GM19238 (cell line): ENCODE results near the gene PDLIM5.
"Not testable (repeated sequence)": the region's sequence is repeated elsewhere in the genome, so short reads cannot be mapped to it uniquely, and the experiment has no call there.

Experiments used
- DNase-seq: peaks from one replicate; pipeline ENCODE4 v3.0.0; 2011; ENCODE audit warnings: low spot score; ENCODE audit not compliant: insufficient read length

The PDLIM5 gene

DNA sequence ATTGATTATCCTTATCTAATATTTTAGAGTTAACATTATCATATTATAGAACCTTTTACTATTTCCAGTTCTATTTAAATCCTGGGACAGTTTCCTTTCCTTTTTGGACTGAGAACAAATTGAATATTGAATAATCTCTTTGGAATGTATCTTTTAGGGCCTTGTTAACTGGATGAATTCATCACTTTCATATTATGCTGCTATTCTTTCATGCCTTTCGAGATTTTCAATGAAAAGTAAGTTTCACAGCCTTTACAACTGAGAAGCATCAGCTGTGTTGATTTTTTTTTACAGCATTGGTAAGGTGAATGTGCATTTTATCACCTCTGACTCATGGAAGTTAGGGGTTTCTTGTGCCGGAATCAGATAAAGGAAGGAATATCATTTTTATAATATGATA lies 39.6 kb downstream of the PDLIM5 start:
- DNase-seq = no peak

DNA sequence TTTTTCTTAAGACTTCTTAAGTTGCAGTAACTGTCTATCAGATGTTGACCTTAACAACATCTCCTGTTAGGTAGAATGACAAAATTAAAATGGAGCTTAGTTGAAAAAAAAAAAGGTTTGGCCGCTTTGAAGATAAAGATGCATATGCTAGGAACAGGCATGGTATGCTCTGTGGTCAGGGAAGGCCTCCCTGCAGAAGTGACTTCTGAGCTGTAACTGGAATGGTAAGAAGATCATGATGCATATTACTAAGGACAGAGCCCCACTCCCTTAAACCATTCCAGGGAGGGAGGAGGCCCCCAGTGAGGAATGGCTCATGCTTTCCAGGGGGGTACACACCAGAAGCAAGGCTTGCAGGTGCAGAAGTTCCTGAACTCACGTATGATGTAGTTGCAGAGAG lies 43.7 kb downstream of the PDLIM5 start:
- DNase-seq = no peak

DNA sequence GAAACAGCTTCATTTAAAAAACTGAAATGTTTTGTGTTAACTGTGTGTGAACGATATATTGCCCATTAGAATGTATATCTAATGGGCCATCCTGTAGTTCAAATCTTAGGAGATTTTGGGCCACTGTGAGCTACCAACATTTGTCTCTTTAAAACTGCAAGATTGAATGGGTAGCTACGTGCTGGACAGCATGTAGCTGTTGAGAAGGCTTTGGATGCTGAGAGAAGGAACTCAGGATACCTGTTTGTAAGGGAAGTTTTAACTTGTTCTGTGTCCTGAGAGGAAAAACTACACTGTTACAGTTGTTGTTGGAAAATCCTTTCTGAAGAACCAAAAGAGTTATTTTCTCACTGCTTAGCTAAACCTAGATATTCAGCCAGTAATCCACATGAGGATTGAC lies 45.9 kb downstream of the PDLIM5 start:
- DNase-seq = no peak

DNA sequence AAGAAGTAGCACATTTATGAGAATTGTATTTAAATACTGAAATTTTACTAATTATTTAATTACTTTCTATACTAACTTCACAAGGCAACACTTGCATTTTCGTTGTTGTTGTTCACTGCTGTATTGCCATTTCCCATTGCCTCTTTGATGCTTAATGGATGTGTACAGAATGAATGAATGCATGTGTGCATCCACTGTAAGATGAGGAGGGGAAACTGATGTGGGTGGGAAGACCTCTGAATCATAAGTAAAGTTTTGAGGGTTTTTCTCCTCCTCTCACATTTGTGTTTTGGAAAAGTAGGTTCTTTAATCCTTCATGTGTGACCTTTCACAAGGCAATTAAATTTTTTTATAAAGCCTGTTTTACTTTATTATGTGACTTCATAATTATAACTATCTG lies 46.8 kb downstream of the PDLIM5 start:
- DNase-seq = no peak

DNA sequence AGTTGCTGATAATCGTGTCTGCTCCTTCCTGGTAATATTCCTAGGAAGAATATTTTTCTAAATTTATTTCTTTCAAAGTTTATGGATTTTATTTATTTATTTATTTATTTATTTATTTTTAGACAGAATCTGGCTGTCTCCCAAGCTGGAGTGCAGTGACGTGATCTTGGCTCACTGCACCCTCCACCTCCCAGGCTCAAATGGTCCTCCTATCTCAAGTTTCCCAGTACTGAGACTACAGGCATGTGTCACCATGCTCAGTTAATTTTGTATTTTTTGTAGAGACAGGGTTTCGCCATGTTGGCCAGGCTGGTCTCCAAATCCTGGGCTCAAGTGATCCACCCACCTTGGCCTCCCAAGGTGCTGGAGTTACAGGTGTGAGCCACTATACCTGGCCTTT lies 48.9 kb downstream of the PDLIM5 start:
- no peak for DNase-seq

DNA sequence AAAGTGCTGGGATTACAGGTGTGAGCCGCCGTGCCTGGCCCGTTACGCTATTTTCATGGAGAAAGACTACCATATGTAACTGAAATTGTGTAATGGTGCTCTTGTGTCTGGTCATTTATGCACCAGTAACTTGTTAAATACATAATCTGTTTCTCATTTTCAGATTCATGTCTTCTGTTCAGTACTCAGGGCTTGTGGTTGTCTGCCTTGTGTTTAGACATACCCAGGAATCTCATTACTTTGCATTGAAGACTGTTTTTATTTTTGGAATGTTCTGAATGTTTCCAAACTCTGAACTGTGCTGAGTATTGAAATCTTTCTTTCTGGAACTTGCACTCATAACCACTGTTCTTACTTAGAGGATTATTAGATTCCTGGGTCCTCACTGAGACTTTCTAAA lies 52.8 kb downstream of the PDLIM5 start:
- DNase-seq = no peak

DNA sequence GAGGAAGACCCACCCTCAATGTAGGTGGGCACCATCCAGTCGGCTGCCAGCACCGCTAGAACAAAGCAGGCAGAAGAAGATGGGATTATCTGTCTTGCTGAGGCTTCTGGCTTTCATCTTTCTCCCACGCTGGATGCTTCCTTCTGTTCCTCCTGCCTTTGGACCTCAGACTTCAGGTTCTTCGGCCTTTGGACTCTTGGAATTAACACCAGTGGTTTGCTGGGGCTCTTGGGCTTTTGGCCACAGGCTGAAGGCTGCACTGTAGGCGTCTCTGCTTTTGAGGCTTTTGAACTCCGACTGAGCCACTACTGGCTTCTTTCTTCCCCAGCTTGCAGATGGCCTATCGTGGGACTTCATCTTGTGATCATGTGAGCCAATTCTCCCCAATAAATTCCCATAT lies 55.1 kb downstream of the PDLIM5 start:
- DNase-seq = no peak

DNA sequence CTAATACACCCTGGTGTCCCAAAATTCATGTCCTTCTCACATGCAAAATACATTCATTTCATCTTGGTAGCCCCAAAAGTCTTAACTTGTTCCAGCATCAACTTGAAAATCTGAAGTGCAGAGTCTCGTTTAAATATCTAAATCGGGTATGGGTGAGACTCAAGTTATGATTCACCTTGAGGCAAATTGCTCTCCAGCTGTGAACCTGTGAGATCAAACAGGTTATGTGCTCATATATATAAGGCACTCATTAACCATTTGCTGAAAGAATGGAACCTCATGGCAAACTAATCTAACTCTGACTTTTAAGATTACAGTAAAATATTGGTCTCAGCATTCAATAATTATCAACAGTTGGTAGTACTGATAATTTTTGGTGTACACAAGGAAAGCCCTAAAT lies 55.5 kb downstream of the PDLIM5 start:
- DNase-seq = no peak

DNA sequence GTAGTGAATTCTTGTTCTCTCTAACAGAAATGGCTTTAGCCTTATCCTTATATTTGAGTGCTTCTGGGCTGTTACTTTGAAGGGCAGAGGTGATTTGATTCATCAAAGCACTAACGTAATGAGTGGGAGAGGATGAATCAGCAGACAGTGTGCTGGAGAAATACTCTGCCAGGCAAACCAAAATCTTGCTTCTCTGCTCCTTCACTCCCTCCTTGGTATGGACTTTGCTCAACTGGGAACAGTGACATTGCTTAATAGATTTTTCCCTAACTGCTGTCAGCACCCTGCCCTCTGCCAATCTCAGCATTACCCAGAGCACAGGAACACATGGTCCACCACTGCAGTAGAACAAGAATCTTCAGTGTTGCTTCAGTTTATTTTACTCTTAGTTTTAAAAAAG lies 56.0 kb downstream of the PDLIM5 start:
- no peak for DNase-seq

DNA sequence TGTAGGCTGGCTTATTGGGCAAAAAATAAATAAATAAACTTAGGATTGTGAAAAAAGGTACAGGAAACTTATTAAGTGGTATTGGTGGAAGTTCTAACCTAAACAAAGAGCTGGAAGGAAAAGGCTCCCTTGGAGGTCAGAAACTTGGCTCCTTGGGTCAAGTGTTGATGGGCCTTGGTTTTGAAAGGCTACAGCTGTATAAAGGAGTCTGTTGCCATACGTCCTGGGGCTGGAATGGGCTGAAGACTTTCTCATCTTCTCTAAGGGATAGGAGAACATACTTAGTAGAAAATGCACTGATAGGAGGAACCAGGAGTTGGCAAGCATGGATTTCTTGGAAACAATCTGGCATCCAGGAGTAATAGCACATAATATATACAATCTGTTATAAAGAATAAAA lies 56.6 kb downstream of the PDLIM5 start:
- DNase-seq = no peak

DNA sequence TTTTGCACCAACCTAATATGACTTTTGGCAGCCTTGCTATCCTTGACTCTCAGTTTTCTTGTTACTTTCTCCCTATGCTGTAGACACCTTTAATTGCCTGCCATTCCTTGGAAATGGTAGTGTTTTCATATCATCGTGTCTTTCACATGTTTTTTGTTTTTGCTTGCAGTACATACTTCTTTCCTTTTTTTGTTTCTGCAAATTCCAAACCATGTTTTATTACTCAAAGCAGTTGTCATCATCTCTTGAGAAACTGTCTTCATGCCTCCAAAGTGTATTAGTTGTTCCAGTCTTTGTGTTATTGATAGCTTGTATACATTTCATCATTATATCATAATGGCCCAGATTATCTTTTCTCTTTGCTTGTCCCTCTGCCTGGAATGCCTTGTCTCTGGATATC lies 57.1 kb downstream of the PDLIM5 start:
- DNase-seq = no peak

DNA sequence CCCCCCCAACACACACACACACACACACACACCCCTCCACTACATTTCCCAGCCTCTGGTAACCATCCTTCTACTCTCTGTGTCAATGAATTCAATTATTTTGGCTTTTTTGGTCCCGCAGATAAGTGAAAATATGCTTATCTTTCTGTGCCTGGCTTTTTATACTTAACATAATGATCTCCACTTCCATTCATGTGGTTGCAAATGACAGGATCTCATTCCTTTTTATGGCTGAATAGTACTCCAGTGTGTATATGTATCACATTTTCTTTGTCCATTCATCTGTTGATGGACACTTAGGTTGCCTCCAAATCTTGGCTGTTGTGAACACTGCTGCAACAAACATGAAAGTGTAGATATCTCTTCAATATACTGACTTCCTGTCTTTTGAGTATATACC lies 59.8 kb downstream of the PDLIM5 start:
- no peak for DNase-seq

DNA sequence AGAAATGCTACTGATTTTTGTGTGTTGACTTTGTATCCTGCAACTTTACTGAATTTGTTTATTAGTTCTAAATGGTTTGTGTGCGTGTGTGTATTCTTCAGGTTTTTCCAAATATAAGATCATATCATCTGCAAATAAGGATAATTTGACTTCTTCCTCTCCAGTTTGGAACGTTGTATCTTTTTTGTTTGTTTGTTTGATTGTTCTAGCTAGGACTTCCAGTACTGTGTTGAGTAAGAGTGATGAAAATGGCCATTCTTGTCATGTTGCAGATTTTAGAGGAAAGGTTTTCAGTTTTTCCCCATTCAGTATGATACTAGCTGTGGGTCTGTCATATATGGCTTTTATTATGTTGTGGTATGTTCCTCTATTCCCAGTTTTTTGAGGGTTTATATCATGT lies 61.8 kb downstream of the PDLIM5 start:
- not testable (repeated sequence) for DNase-seq

DNA sequence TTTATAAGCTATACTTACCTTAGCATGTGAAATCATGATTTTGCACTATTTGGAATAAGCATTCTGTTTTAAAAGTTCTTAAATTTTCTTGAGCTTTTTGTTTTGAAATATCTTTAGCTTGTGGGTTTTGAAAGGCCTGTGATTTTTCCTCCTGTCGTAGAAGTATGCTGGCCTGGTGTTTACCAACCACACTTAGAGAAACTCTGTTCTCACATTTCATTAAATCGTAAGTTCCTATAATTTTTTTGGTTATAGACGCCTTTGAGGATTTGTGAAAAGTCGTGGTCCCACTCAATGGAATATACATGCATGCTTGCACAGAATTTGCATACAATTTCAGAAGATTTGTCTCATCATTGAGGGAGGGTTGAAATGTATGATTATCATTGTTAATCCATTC lies 63.6 kb downstream of the PDLIM5 start:
- DNase-seq = no peak

DNA sequence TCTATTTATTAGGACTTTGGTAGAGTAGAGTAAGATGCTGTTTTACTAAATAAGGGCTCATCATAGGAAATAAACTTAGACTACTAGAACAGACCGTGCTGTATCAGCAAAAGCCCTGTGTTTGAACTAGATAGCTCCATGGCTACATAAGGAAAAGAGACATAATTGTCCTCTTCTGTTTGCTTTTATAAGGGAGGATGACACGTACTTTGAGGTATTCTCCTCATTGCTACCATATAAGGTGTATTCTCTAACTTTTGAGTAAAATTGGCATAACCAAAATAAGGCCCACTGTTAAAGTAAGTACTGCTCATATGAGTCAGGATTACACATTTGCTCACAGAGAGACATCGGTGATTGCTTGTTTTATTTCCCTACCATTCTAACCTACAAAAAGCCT lies 64.3 kb downstream of the PDLIM5 start:
- no peak for DNase-seq

DNA sequence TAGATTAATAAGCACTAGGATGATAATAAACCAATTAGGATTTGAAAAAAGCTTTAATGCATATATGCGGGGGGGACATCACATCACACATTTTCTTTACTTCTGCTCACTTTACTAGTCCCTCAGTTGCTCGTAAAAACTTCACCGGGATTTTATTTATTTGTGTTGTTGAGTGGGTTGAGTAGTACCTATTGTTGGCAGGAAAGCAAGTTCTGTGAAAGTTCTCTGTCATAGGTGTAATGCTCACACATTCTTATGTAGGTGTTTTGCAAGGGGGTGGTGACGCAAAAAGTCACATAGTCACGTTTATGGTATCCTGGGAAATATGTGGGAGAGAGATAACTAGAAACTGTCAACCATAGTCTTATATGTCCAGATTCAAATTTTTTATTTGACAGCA lies 65.3 kb downstream of the PDLIM5 start:
- DNase-seq = no peak

DNA sequence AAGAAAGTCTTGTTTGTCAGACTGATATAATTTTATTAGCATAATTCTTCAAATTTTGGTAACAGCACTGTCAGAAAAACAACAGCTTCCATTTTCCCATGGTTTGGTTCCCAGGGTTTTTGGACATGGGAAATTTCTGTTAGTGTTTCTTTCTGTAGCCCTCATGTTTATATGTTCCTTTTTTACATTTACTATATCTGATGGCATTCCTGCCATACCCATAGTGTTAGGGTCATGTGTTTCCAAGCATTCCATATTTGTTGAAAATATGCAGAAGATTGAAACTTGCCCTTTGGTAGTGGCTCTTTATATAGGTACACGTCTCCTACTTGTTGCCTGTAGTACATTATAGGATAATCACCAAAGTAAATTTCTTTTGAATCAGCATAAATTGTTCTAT lies 65.8 kb downstream of the PDLIM5 start:
- no peak for DNase-seq

DNA sequence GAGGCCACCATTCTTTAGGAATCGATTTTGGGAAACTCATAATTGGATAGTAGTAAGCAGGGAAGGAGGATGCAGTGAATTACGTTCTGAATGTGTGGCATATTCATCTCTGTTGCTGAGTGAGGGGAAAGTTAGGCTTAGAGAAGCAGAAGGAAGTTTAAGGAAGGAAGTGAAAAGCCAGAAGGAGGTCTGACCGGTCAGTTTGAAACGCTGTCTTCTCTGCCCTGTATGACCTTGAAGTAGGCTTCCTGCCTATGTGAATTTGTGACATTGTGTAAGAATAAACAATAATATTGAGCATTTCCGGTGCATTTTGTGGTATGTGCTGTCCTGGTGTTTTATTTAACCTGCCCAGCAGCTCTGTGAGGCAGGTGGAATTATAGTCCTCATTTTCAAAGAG lies 67.3 kb downstream of the PDLIM5 start:
- no peak for DNase-seq

DNA sequence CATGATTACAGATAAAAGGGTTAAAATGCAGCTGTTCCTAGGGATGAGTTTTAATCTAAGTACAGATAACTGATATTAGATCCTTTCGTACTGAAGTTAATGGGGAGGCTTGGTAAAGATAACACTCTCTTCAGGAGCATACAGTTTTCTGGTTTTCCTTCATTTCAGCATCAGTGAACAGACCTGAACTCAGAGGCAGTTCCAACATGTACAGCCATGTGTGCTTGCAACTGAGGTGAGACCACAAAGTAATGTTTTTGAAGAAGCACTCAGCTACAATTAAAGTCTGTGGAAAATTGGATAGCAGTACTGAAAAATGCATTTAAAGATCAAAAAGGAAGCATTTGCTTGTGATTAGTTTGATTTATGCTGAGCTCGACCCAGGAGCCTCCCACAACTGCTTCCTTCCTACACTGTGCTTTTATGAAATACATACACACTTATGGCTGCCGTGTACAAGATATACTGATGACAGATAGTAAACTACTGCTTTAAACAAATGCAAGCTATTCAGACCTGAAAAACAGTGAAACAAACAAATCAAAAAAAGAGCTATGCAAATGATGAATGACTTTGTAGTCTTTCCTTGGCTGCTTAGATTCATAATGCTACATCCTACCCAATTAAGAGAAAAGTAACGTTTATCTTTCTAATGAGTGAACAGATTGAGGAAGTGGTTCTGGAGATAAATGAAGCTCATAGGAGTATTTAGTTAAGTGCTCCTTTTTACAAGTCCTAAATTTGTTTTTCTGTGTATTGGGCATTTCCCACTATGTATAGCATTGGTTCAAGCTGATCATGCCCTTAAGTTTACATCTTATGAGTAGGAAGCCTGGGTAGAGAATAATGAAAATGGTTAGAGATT lies 68.4 kb downstream of the PDLIM5 start:
- DNase-seq = no peak

DNA sequence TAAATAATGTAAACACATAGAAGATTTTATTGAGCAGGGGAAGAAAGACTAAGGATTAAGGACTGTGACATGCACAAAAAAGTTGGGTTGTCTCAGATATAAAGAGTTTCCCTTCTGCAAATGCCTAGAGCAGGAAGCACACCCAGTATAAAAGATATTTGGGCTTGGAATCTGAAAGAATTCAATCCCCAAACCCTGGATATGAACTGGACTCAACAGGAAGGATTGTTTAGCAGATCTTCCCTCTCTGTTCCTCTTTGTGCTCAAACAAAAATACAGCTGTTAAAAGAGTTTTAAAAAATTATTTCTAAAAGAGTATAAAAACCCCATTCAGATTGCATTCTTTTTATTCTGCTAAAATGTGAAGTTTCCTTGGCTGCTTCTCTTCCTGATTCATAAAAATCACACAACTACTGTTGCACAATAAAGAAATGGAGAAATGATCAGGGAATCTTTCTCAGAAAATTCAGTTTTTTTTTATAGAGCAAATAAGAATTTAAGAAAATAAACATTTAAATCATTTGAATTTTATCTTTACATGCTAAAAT lies 71.4 kb downstream of the PDLIM5 start:
- DNase-seq = no peak

DNA sequence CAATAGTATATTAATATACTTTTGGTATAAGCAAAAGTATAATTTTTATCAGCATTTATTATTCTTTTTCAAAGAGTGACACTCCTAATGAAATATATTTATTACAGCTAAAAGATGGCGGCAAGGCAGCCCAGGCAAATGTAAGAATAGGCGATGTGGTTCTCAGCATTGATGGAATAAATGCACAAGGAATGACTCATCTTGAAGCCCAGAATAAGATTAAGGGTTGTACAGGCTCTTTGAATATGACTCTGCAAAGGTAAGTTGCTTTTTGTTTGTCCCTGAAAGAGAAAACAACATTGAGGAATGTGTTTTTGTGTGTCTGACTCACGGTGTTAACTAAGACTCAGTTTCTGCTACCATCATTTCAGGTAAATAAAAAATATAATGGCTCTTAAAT lies 71.9 kb downstream of the PDLIM5 start:
- DNase-seq = no peak

DNA sequence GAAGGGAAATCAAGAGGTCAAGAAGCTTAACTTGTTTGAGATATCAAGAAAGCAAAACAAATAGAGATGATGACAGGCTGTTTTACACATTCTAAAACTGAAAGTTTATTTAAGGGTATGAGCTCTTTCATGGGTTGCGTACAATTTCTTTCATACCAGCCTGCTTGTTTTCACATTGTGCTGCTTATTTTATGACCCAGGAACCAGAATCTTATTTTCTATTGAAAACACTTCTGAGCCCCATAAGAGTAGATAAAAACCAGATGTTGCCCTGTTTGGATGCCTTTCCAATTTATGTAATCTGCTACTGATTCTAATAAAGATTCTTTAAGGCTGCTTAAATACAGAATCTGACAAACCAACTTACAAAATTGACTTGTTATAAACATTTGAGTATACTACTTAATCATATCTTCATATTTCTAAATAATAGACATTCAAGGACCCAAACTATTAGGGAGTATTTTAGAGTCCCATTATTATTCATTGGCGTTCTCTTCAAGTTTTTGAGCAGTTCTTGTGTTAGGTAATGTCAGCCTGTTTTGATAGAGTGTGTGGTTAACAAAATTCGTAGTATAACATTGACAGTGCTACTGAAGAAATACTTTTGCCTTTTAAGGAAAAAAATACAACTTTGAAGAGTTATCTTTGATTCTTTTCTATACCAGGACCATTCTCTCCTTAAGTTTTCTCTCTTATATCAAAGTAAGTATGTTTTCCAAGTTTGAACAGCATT lies 74.4 kb downstream of the PDLIM5 start:
- DNase-seq = no peak
